H1 (cell line): ENCODE results near the gene NELFA. TPM values are rescaled to one million over a fixed set of nuclear protein-coding genes. Genes with fewer than 3 reads are reported as not detected.

ENCODE experiments used
- ATF2 ChIP-seq: IDR thresholded peaks from 2 replicates; pipeline ENCODE4 v1.6.1; 2012; ENCODE audit warnings: low read length, inconsistent platforms
- MAX ChIP-seq: IDR thresholded peaks from 2 replicates; pipeline ENCODE4 v1.6.1; 2012; ENCODE audit warnings: inconsistent platforms
- TAF7 ChIP-seq: optimal IDR thresholded peaks from 2 replicates; pipeline ENCODE3; 2011; ENCODE audit warnings: low read depth, mild to moderate bottlenecking, inconsistent platforms, low read length, moderate library complexity, borderline replicate concordance
- polyA plus RNA-seq, 7 experiments: library from polyadenylated mRNA; depleted of rRNA in 3 of 7; stranded (reverse) in 5 of 7; unstranded in 2 of 7; fragments of >200 nt in 5 of 7; fragments of 200-250 nt in 2 of 7; gene quantifications; 1 replicate in 5 of 7; 2 replicates in 1 of 7; 4 replicates in 1 of 7; pipeline versions ENCODE4 v1.2.1 to v1.2.3, GENCODE V29; 2011 to 2013; ENCODE audit warnings: missing spikeins in 2 of 7, mixed read lengths in 2 of 7
- total RNA-seq: library from RNA; stranded (reverse); fragmentation: NEBNext Ultra II Directional; extraction: Animal tissue kit (Norgen Biotek cat#: 25700); gene quantifications from 2 replicates; pipeline ENCODE4 v1.2.1, GENCODE V29; 2021

The NELFA gene
- total and polyA plus RNA-seq, 2 of the 8 experiments (the other 6 are each of a cell fraction or from before 2014, with no cell fraction given) = 41.8 to 57.5 TPM

GRCh38 chr4:2043396-2044118 lies 34.8 kb upstream of the NELFA start (continued):
- TF ChIP-seq ATF2 (no peak), TAF7 (no peak), MAX (no peak)
